ENCODE measurements around the gene CD3G.

DNA sequence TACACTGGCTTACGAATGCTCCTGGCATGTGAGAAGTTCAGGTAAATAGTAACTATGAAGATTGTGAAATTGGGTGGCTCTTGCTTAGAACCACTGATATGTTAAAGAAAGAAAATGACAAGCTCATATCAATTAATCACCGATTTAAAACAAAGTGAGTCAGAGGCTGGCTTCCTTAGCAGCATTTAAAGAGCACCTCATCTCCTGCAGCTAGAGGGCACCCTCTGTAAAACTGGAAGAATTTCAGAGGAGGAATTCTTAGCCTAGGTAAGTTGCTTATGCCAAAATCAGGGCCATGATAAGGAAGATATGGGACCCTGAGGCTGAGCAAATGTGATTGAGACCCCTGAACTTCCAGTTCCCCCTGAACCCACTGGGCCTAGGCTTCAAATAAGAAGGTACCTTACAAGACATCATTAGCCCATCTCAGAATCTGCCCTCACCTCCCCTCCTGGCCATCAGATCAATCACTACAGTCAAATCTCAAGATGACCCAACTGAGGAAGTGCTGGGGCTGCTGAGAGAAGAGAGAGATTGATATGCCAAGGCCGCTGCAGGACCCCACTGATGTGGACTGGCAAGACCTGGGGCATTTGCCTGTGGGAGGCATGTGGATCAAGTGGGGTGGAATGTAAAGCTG, 48.2 kb upstream of the CD3G start:
- TF ChIP-seq, protein P1, sequence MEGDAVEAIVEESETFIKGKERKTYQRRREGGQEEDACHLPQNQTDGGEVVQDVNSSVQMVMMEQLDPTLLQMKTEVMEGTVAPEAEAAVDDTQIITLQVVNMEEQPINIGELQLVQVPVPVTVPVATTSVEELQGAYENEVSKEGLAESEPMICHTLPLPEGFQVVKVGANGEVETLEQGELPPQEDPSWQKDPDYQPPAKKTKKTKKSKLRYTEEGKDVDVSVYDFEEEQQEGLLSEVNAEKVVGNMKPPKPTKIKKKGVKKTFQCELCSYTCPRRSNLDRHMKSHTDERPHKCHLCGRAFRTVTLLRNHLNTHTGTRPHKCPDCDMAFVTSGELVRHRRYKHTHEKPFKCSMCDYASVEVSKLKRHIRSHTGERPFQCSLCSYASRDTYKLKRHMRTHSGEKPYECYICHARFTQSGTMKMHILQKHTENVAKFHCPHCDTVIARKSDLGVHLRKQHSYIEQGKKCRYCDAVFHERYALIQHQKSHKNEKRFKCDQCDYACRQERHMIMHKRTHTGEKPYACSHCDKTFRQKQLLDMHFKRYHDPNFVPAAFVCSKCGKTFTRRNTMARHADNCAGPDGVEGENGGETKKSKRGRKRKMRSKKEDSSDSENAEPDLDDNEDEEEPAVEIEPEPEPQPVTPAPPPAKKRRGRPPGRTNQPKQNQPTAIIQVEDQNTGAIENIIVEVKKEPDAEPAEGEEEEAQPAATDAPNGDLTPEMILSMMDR (IDR thresholded peaks at IDR 0.05), result peak; percentile 63
- TF ChIP-seq EZH2phosphoT487 (IDR thresholded peaks at IDR 0.05), result no peak
- TF ChIP-seq EZH2 (IDR thresholded peaks at IDR 0.05), result no peak
